IPS-NIHi7 (cell line): ENCODE data around the gene GPRIN1.
A peak's percentile ranks its signal among the peaks of the same experiment; 100 is the strongest.

Experiments
- DNase-seq: peaks from one replicate; pipeline ENCODE4 v3.0.0; 2012; ENCODE audit warnings: mixed read lengths; ENCODE audit errors: extremely low spot score

GPRIN1 gene

GRCh38 chr5:176609724-176610434, at the start of gene GPRIN1:
Gene GPRIN1, minus strand, starts transcription at chr5:176610156. Its CDS starts 10,322 bp downstream, at chr5:176599834.
- DNase-seq, result peak; percentile 89

DNA sequence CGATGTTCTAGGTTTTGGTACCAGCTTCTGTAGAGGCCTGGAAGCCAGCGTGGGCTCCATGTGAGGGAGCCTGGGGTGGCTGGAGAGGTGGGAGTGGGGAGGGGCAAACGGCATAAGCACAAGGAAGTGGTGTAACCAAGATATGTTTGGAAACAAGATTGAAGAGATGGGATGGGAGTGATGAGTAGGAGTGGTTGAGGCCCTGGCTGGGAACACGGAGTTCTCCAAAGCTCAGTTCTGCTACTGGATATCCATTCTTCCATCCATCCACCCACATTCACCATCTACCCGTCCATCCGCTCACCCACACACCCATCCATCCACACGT, 49.5 kb upstream of the GPRIN1 start:
- no peak for DNase-seq

DNA sequence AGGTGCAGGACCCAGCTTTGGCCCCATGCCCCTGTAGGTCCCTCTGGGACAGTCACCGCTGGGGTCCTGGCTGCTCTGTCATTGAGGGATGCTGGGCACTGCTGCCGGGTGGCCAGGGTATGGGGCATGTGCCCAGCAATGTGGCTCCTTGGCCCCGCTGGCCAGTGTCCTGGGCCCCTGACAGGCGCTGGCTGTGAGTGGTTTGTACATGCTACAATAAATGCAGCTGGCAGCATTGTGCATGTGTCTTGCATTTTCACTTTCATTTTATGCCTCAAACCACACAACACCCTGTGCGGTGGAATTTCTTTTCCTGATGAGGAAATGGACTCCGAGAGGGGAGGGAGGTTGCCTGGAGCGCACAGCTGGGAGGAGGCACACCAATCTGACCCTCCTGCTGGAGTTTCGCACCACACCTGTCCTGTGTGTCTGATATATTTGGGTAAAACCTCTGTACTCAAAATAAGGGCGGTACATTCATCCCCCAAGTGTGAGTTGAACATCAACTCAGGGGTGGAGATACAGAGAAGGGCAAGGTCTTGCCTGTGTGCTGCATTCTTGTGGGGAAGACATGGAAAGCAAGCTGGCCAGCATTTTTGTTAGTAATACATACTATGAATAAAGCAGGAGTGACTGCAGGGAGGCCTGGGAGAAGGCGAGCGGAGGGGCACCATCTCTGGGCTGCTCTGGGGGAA, 49.0 kb upstream of the GPRIN1 start:
- DNase-seq, result no peak

DNA sequence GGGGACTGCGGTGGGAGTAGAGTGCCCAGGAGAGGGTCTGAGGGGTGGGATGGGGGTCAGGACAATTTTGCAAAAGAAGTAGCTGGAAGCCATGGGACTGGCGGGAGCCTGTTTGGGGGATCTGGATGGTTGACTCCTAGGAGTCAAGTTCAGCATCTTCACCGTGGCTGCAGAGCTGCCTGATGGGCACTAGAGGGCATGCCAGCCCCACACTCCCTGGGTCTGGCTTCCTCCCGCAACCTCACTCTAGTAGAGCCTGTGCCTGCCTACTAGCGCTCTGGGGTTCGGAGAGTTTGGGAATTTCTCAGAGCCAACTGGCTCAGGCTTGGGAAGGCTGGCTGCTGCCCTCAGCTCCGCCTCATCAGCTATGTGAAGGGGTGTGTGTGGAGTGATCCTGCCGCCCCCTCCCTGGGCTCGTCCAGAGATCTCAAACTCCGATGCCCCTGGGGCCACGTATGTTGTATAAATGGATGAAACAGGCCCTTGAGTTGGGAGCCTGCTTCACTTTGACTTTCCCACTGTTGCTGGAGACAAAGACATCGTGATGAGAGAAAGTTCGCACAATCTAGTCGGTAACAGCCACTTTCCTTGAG, 48.1 kb upstream of the GPRIN1 start:
- DNase-seq, result peak; percentile 77

GRCh38 chr5:176656467-176656990, 46.6 kb upstream of the GPRIN1 start:
- DNase-seq, result no peak

DNA sequence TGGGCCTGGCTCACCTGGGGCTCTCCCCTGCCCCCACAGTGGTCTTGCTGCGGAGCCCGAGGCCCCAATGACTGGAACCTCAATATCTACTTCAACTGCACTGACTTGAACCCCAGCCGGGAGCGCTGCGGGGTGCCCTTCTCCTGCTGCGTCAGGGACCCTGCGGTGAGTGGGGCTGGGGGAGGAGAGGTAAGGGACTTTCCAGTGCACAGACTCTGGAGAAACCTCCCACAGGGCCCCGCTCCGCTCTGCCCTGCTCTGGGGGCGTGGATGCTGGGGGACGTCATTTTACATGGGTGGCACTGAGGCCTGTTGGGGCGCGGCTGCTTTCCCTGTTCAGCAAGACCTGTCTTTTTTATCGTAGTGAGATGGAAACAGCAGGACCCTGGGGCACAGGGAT, 44.9 kb upstream of the GPRIN1 start:
- DNase-seq, result no peak

- no peak for DNase-seq
These were observed 43.7 kb upstream of the GPRIN1 start for GRCh38 chr5:176653401-176654385.

GRCh38 chr5:176652136-176652535, 42.2 kb upstream of the GPRIN1 start:
- DNase-seq, result peak; percentile 65

GRCh38 chr5:176651472-176651980, 41.6 kb upstream of the GPRIN1 start:
- DNase-seq, result no peak

DNA sequence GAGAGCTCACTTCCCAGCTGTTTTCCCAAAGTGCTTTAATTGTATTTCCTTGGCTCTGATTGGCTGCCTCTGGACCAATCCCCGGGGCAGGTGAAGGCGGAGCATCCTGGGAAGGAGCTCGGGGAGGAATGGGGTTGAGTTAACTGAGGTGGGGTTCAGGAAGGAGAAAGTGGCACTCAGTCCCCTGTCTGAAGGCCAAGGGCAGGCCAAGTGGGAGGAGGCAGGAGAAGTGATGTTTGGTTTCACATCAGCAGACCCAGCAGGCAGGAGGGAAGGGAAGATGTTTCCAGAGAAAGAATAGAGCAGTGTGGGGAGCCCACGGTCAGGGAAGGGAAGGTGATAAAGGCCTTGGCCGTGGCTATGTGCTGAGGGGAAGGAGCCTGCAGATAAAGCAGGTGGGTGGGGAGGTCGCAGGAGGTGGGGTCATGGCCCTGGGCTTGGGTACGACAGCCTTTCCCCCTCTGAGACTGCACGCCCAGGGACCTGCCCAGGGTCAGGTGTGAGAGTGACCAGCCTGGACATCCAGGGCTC, 40.5 kb upstream of the GPRIN1 start:
- peak; percentile 58 for DNase-seq

DNA sequence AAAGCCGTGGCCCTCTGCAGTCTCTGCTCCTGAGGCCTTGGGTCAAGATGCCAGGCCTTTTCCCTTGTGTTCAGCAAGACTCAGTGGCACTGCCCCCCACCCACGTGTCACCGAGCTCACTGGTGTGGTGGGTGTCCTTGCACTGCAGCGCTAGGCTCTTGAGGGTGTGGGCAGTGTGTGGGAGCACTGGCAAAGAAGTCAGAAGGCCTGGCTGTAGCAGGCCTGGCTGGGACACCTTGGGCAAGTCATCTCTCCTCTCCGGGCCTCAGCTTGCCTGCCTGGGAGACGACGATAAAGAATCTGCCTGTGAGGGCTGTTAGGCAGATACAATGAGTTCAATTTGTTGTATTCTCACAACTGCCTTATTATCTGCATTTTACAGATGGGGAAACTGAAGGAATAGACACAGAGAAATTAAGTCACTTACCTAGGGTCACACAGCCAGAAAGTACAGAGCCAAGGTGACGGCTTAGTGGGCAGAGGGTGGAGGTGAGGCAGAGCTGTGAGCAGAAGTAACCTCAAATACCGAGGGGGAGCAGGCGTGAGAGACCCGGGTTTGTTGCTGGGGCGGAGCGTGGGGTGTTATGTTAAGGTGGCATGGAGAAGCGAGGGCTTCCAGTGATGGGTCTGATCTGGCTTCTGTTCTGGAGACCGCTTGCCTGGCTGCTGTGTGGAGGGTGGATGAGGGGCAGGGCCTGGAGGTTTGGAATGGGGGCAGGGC, 38.7 kb upstream of the GPRIN1 start:
- no peak for DNase-seq

DNA sequence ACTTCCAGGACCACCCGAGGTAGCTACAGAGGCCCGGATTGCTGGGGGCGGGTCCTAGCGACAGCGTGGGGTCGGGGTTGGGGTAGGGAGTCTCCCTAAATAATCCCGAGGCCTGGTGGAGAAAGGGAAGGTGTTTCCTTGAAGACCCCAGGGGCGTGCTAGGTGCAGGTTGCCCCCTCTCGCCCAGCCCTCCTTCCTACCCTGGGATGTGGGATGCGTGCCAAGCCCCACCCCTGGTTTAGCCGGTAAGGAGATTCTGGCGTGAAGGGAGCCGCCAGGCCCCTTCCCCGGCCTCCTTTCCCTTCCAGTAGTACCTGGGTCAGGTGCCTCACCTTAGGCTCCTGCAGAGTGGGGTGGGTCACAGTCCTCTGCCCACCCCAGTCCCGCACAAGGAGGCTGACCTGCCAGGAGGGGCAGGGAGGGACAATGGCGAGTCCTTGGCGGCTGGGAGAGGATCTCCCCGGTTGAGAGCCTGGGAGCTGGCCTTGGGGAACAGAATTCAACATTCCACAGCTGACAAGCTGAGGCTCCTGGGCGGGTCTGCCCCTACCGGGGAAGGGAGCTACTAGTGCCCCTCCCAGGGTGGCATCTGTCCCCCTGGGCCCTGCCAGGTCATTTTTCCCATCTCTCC, 38.0 kb upstream of the GPRIN1 start:
- no peak for DNase-seq

DNA sequence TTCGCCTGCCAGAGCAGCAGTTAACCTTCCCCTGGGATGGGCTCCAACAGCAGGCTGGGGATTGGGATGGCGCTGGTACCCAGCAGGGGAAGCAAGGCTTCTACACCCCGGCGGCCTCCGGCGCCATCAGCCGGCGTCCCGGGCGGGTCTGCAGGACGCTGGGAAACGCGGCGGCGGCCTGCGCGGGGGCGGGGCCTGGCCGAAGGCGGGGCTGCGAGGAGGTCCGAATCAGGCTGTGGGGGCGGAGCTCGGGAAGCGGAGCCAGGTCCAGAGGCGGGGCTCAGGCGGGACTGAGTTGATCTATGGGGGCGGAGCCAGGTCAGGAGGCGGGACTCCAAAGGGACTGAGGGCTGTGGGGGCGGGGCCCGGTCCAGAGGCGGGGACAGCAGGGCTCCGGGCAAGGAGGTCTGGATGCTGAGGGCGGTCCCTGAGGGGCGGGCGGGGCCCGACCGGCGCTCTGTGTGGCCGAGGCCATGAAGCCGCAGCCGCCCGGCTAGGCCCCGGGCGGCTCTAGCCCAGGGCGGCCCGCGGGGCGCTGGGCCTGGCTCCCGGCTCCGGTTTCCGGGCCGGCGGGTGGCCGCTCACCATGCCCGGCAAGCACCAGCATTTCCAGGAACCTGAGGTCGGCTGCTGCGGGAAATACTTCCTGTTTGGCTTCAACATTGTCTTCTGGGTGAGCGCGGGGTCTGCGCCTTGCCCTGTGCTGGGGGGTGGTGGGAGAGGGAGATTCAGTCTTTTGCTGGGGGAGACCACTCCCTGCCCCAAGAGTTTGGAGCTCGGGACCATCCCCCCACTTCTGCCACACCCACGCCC, 37.3 kb upstream of the GPRIN1 start, which contains the start of gene TSPAN17:
Gene TSPAN17, plus strand, starts transcription at position 455 of the 813 bp plus-strand sequence. Its CDS starts 132 bp downstream, at position 587.
- DNase-seq, result peak; percentile 99

- DNase-seq, result no peak
These were observed 36.7 kb upstream of the GPRIN1 start for GRCh38 chr5:176646707-176647029.

DNA sequence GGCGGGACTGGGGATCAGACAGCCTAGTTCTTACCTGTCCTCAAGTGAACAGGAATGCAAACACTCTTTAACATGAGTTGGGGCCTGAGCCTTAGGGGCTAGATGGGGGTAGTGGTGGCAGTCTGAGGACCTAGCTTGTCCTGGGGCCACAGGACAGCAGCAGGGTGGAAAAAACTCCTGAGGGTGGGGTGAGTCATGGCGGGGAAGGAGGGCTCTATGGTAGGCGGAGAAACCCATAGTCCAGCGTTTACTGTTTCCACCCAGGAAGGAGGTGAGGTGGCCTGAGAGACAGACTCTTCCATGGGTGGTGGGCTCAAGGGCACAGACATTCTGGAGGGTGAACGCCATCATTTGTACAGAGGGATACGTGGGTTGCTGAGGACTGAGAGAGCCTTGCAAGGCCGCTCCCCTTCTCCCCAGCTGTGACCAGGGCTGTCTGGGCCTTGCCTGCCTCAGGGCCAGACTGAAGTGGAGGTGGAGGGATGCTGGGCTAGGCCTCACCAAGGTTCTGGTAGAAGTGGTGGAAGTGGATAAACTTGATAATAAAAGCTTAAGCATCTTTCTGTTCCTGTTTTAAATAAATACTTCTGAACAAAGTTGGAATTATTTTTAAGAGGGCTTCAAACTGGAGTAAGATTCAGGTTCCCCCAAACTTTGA, 36.2 kb upstream of the GPRIN1 start:
- no peak for DNase-seq

DNA sequence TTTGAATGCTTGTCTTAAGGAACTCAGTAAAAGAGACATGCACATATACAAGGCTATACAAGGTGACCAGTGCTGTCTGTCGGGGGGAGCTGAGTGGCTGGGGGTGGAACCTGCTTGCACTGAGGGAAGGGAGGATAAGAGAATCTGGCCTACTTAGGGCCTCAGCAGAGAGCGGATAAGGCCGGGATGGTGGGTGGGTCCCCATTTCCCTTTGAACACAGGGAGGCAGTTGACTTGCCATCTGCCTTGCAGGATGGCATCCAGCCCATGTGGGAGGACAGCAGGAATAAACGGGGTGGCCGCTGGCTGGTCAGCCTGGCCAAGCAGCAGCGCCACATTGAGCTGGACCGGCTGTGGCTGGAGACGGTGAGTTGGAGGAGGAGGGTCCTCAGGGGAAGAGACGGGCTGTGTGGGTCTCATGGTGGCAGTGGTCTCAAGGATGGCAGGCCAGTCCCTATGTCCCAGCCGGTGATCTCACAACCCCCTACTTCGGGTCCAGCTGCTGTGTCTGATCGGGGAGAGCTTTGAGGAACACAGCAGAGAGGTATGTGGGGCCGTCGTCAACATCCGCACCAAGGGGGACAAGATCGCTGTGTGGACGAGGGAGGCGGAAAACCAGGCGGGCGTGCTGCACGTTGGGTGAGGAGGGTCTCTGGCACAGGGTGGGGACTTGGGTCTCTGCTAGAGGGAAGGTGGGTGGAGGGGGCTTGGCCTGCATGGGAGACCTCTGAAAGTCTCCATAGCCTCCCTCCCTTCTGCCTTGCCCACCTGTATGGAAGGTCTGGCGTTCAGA, 35.1 kb upstream of the GPRIN1 start:
- DNase-seq, result no peak

DNA sequence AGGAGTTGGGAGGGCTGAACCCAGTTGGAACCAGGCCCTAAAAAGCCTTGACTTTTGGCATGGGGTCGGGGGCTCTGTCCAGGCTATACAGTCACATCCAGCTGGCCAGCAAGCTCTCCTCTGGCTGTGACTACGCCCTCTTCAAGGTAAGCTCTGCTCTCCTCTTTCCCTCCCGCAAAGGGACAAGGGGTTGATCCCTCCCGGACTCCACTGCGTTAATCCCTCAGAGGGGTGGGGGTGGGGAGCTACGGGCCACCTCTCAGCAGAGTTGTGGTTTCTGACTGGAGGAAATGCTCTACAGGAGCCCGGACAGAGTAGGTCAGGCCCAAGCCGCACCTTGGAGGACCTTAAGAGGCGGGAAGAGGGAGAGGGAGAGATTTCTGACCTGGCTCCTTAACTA, 34.3 kb upstream of the GPRIN1 start:
- no peak for DNase-seq
